HepG2 (cell line): Measurements from ENCODE around the gene SERPINA3. TPM values are rescaled to one million over a fixed set of nuclear protein-coding genes. Genes with fewer than 3 reads are reported as not detected.

Source experiments
- ARHGAP35 ChIP-seq: sonication (generic); formaldehyde crosslinking; IDR thresholded peaks from 2 replicates; pipeline ENCODE4 v1.9.0; 2022; ENCODE audit warnings: mild to moderate bottlenecking, inconsistent platforms, moderate library complexity, missing genetic modification reagents, borderline replicate concordance
- BRF2 ChIP-seq: sonication (generic); formaldehyde crosslinking; IDR thresholded peaks from 2 replicates; pipeline ENCODE4 v1.8.1; 2022; ENCODE audit warnings: mild to moderate bottlenecking, missing genetic modification reagents
- ETS1 ChIP-seq: sonication (generic); formaldehyde crosslinking; IDR thresholded peaks from 2 replicates; pipeline ENCODE4 v1.4.0; 2020; ENCODE audit warnings: missing genetic modification reagents
- EZH2 ChIP-seq: conservative IDR thresholded peaks from 2 replicates; pipeline ENCODE4 v1.6.1; 2012; ENCODE audit warnings: mild to moderate bottlenecking, low read depth, low read length, moderate library complexity
- FOXM1 ChIP-seq: sonication (generic); formaldehyde crosslinking; IDR thresholded peaks from 2 replicates; pipeline ENCODE4 v1.5.0; 2020; ENCODE audit warnings: missing genetic modification reagents
- FOXO4 ChIP-seq: sonication (generic); formaldehyde crosslinking; conservative IDR thresholded peaks from 2 replicates; pipeline ENCODE4 v1.8.1; 2023; ENCODE audit warnings: missing genetic modification reagents
- HES4 ChIP-seq: sonication (generic); formaldehyde crosslinking; IDR thresholded peaks from 2 replicates; pipeline ENCODE4 v1.9.0; 2021; ENCODE audit warnings: mild to moderate bottlenecking, missing genetic modification reagents, borderline replicate concordance
- HNRNPUL1 ChIP-seq: fragments of 200-400 bp; formaldehyde crosslinking; IDR thresholded peaks from 2 replicates; pipeline ENCODE4 v1.6.1; 2017; ENCODE audit warnings: low read depth, mild to moderate bottlenecking, low read length, moderate library complexity
- KAT2B ChIP-seq: fragments of 150-350 bp; IDR thresholded peaks from 2 replicates; pipeline ENCODE4 v1.6.1; 2014; ENCODE audit warnings: low read depth, low read length, borderline replicate concordance
- NRL ChIP-seq: sonication (generic); formaldehyde crosslinking; IDR thresholded peaks from 2 replicates; pipeline ENCODE4 v1.5.0; 2020; ENCODE audit warnings: missing genetic modification reagents, mild to moderate bottlenecking, moderate library complexity, borderline replicate concordance
- PLSCR1 ChIP-seq: sonication (generic); formaldehyde crosslinking; IDR thresholded peaks from 2 replicates; pipeline ENCODE4 v1.5.0; 2020; ENCODE audit warnings: missing genetic modification reagents, mild to moderate bottlenecking, borderline replicate concordance
- POGZ ChIP-seq: sonication (generic); formaldehyde crosslinking; IDR thresholded peaks from 2 replicates; pipeline ENCODE4 v1.4.0; 2020; ENCODE audit warnings: mild to moderate bottlenecking, missing genetic modification reagents
- PRMT3 ChIP-seq: sonication (generic); formaldehyde crosslinking; IDR thresholded peaks from 2 replicates; pipeline ENCODE4 v1.8.1; 2022; ENCODE audit warnings: low read depth, mild to moderate bottlenecking, moderate library complexity, missing genetic modification reagents, borderline replicate concordance
- RBAK ChIP-seq: sonication (generic); formaldehyde crosslinking; IDR thresholded peaks from 2 replicates; pipeline ENCODE4 v1.5.1; 2020; ENCODE audit warnings: mild to moderate bottlenecking, missing genetic modification reagents
- RFXANK ChIP-seq: IDR thresholded peaks from 2 replicates; pipeline ENCODE4 v1.6.1; 2016
- SALL2 ChIP-seq: sonication (generic); formaldehyde crosslinking; IDR thresholded peaks from 2 replicates; pipeline ENCODE4 v1.8.1; 2023; ENCODE audit warnings: mild to moderate bottlenecking, missing genetic modification reagents, inconsistent platforms
- SNAPC2 ChIP-seq: sonication (generic); formaldehyde crosslinking; IDR thresholded peaks from 2 replicates; pipeline ENCODE4 v1.8.1; 2022; ENCODE audit warnings: mild to moderate bottlenecking, missing genetic modification reagents
- THYN1 ChIP-seq: sonication (generic); formaldehyde crosslinking; IDR thresholded peaks from 2 replicates; pipeline ENCODE4 v1.8.1; 2023; ENCODE audit warnings: low read depth, mild to moderate bottlenecking, moderate library complexity, missing genetic modification reagents, borderline replicate concordance
- ZBTB7A ChIP-seq: sonication (generic); formaldehyde crosslinking; IDR thresholded peaks from 2 replicates; pipeline ENCODE4 v1.8.0; 2022; ENCODE audit warnings: mild to moderate bottlenecking, missing genetic modification reagents
- ZNF264 ChIP-seq: sonication (generic); formaldehyde crosslinking; IDR thresholded peaks from 2 replicates; pipeline ENCODE4 v1.4.0; 2020; ENCODE audit warnings: missing genetic modification reagents
- ZNF30 ChIP-seq: sonication (generic); formaldehyde crosslinking; IDR thresholded peaks from 2 replicates; pipeline ENCODE4 v1.5.0; 2020; ENCODE audit warnings: mild to moderate bottlenecking, missing genetic modification reagents
- ZNF331 ChIP-seq: sonication (generic); formaldehyde crosslinking; IDR thresholded peaks from 2 replicates; pipeline ENCODE4 v1.4.0; 2020; ENCODE audit warnings: missing genetic modification reagents
- ZNF362 ChIP-seq: sonication (generic); formaldehyde crosslinking; IDR thresholded peaks from 2 replicates; pipeline ENCODE4 v1.4.0; 2020; ENCODE audit warnings: missing genetic modification reagents, mild to moderate bottlenecking, borderline replicate concordance
- ZNF607 ChIP-seq: sonication (generic); formaldehyde crosslinking; IDR thresholded peaks from 2 replicates; pipeline ENCODE4 v1.5.1; 2020; ENCODE audit warnings: missing genetic modification reagents, mild to moderate bottlenecking, borderline replicate concordance
- polyA plus RNA-seq, 8 experiments: library from polyadenylated mRNA; depleted of rRNA in 3 of 8; stranded (reverse) in 7 of 8; unstranded in 1 of 8; fragments of >200 nt; fragmentation: Illumina TruSeq in 4 of 8; extraction: Trizol in 4 of 8; gene quantifications; 2 replicates each; pipeline versions ENCODE4 v1.2.1 to v1.2.3, GENCODE V29; 2011 to 2016; ENCODE audit warnings: low read depth in 4 of 8, missing spikeins in 1 of 8, mixed read lengths in 1 of 8; ENCODE audit not compliant: insufficient read depth in 1 of 8
- total RNA-seq, 5 experiments: library from RNA; depleted of rRNA; stranded (reverse); fragments of >200 nt; fragmentation: Illumina TruSeq; extraction: Trizol; gene quantifications; 2 replicates each; pipeline ENCODE4 v1.2.3, GENCODE V29; 2016; ENCODE audit warnings: low read depth in 1 of 5

Gene SERPINA3
- total and polyA plus RNA-seq, 2 of the 13 experiments (the other 11 are each of a cell fraction or from before 2014, with no cell fraction given) = 825 to 2,200 TPM

- no peak for TF ChIP-seq ZNF362 (CRISPR knock-in tag)
- no peak for TF ChIP-seq ZBTB7A (CRISPR knock-in tag)
- no peak for TF ChIP-seq ZNF264
- peak; percentile 89; the same call in 1 of the 2 replicates for TF ChIP-seq FOXO4 (CRISPR knock-in tag)
- no peak for TF ChIP-seq NRL (CRISPR knock-in tag)
- no peak for TF ChIP-seq HES4 (CRISPR knock-in tag)
- no peak for TF ChIP-seq SALL2 (CRISPR knock-in tag)
- TF ChIP-seq HNRNPUL1 = no peak
- TF ChIP-seq KAT2B = no peak
- TF ChIP-seq ZNF331 = no peak
- no peak for TF ChIP-seq ARHGAP35 (CRISPR knock-in tag)
- no peak for TF ChIP-seq ZNF30
- no peak for TF ChIP-seq RFXANK (CRISPR knock-in tag)
- no peak for TF ChIP-seq THYN1 (CRISPR knock-in tag)
- TF ChIP-seq ETS1 (CRISPR knock-in tag) = no peak
- TF ChIP-seq ZNF607 (CRISPR knock-in tag) = no peak
- no peak for TF ChIP-seq POGZ (CRISPR knock-in tag)
- no peak for TF ChIP-seq SNAPC2
- TF ChIP-seq EZH2 = no peak
- TF ChIP-seq FOXM1 (CRISPR knock-in tag) = no peak
- TF ChIP-seq PLSCR1 = no peak
- no peak for TF ChIP-seq PRMT3 (CRISPR knock-in tag)
- no peak for TF ChIP-seq RBAK (CRISPR knock-in tag)
- TF ChIP-seq BRF2 (CRISPR knock-in tag) = no peak
Measured at GRCh38 chr14:94582851-94583250, 29.3 kb upstream of the SERPINA3 start (continued).
